WTC11 (cell line): Measurements from ENCODE around the gene PRM3.

Source experiments
- CTCF ChIP-seq: fragments of 200-600 bp; IDR thresholded peaks from 2 replicates; pipeline ENCODE4 v1.8.0; 2022; ENCODE audit warnings: antibody characterized with exemption
- GABPB1 ChIP-seq: sonication (generic); formaldehyde crosslinking; IDR thresholded peaks from 2 replicates; pipeline ENCODE4 v1.8.1; 2023; ENCODE audit warnings: mild to moderate bottlenecking, missing genetic modification reagents
- IRF2 ChIP-seq: sonication (generic); formaldehyde crosslinking; IDR thresholded peaks from 2 replicates; pipeline ENCODE4 v1.8.0; 2022; ENCODE audit warnings: low read depth, missing genetic modification reagents, borderline replicate concordance
- NR2C2 ChIP-seq: sonication (generic); formaldehyde crosslinking; IDR thresholded peaks from 2 replicates; pipeline ENCODE4 v1.8.0; 2022; ENCODE audit warnings: mild to moderate bottlenecking, missing genetic modification reagents
- TF ChIP-seq, protein P1 (sequence below): sonication (generic); formaldehyde crosslinking; conservative IDR thresholded peaks from 2 replicates; pipeline ENCODE4 v1.8.1; 2022; ENCODE audit warnings: mild to moderate bottlenecking, missing genetic modification reagents
- TF ChIP-seq, protein P2 (sequence below): sonication (generic); formaldehyde crosslinking; IDR thresholded peaks from 2 replicates; pipeline ENCODE4 v1.8.1; 2023; ENCODE audit warnings: mild to moderate bottlenecking, missing genetic modification reagents, borderline replicate concordance

GRCh38 chr16:11254913-11255736, 18.3 kb downstream of the PRM3 start:
- TF ChIP-seq CTCF (no peak), IRF2 (CRISPR knock-in tag) (no peak), NR2C2 (peak; percentile 47; the same call in 1 of the 2 replicates), GABPB1 (CRISPR knock-in tag) (no peak; the same call in 1 of the 2 replicates)
- TF ChIP-seq, protein P1, sequence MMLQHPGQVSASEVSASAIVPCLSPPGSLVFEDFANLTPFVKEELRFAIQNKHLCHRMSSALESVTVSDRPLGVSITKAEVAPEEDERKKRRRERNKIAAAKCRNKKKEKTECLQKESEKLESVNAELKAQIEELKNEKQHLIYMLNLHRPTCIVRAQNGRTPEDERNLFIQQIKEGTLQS (CRISPR knock-in tag): no peak
- TF ChIP-seq, protein P2, sequence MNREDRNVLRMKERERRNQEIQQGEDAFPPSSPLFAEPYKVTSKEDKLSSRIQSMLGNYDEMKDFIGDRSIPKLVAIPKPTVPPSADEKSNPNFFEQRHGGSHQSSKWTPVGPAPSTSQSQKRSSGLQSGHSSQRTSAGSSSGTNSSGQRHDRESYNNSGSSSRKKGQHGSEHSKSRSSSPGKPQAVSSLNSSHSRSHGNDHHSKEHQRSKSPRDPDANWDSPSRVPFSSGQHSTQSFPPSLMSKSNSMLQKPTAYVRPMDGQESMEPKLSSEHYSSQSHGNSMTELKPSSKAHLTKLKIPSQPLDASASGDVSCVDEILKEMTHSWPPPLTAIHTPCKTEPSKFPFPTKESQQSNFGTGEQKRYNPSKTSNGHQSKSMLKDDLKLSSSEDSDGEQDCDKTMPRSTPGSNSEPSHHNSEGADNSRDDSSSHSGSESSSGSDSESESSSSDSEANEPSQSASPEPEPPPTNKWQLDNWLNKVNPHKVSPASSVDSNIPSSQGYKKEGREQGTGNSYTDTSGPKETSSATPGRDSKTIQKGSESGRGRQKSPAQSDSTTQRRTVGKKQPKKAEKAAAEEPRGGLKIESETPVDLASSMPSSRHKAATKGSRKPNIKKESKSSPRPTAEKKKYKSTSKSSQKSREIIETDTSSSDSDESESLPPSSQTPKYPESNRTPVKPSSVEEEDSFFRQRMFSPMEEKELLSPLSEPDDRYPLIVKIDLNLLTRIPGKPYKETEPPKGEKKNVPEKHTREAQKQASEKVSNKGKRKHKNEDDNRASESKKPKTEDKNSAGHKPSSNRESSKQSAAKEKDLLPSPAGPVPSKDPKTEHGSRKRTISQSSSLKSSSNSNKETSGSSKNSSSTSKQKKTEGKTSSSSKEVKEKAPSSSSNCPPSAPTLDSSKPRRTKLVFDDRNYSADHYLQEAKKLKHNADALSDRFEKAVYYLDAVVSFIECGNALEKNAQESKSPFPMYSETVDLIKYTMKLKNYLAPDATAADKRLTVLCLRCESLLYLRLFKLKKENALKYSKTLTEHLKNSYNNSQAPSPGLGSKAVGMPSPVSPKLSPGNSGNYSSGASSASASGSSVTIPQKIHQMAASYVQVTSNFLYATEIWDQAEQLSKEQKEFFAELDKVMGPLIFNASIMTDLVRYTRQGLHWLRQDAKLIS (CRISPR knock-in tag): no peak
